ENCODE data around the gene MUCL1.
"Not testable (repeated sequence)": the region's sequence is repeated elsewhere in the genome, so short reads cannot be mapped to it uniquely, and the experiment has no call there.

The MUCL1 gene, protein sequence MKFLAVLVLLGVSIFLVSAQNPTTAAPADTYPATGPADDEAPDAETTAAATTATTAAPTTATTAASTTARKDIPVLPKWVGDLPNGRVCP
- 0 to 0.38 (median 0) reads per million in 18 experiments for total RNA-seq

DNA sequence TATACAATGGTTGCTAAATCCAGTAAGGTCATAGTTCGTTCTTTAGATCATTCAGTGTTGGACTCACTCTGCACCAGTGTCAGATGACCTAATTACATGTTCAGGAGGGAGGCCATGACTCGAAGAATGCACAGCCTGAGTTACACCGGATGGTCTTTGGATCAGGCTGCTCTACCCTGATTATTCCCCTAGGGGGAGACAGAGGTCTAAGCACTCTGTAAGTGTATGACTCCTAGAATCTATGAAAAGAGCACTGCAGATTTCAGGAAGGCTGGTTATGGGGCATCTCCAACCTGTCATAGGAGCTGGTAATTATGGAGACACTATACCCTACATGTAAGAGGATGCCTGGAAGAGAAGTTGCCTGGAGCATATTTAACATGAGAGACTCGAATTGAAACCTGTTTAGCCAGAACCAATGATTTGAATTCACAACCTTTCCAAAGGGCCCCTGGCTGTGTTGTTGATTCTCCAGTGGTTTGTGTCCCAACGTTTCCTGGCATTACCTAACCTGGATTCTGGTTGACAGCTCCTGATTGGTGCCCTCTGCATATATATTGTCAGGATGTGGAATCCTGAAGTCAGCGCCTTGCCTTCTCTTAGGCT is at the start of gene MUCL1:
Gene MUCL1 (plus strand): TSS at position 584 of the 606 bp plus-strand sequence. CDS start 67 bp downstream, outside the sequence.
- DNase-seq = peak; percentile 84 to 87

DNA sequence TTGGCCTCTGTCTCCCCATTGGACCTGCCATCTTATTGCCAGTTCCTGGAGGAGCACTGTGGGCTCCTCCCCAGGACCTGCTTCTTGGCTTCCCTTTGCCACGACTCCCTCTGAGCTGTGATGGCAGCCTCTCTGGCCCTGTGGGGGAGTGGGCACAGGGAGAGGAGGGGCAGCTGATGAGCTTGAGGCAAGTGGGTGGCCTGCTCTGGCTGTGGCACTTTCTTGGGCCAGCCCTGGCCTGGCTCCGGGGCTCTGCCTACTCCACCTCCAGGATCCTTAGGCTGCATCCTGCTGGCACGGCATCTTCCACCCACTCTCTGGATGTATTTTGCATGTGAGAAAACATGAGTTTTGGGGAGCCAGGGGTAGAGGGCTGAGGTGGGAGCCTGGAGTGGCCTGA is 32.6 kb upstream of the MUCL1 start:
- DNase-seq = no peak

DNA sequence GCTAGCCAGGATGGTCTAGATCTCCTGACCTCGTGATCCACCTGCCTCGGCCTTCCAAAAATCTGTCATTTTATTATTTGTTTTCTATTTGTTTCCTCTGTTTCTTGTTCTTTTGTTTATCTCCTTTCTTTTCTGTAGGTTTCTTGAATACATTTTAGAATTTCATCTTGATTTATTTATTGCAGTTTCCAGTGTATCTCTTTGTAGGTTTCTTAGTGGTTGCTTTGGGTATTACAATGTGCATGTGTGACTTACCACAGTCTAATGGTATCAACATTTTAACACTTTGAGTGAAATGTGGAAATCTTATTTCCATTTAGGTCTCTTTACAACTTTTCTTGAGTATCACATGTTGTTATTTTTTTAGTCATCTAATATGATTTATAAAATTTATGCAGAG is 29.9 kb upstream of the MUCL1 start:
- DNase-seq = no peak

DNA sequence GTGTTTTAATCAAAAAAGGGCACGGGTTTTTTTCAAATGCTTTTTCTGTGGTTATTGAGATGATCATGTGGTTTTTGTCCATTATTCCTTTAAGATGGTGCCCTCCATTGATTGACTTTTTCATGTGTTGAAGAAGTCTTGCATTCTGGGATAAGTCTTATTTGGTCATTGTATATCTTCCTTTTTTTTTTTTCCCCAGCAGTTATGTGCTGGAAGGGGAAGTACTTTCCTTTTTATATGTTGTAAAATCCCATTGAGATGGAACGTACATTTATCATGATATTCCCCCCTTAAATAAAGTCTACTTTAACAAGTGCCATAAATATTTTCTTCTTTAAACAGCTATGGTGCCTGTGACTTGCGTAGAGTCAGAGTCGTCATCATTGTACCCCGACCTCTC is 24.8 kb upstream of the MUCL1 start:
- peak in 1 of 2 donors; percentile 28 for DNase-seq

DNA sequence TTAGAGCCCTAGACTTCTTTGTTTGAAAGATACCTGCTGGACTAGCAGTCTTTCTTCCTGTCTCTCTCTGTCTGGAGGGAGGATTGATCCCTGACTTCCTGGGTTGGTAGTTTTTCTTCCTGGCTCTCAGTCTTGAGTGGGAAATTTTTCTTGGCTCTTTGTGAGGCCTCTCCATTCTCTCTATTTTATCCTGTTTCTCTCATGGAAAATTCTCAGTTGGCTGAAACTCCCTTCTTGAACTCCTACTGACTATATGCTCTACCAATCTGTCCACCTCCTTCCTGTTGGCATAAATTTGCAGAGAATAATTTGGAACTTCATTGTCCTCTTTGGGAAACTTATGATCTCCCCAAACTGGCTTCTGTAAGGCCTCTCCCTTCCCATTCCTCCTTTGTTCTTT is 24.1 kb upstream of the MUCL1 start:
- no peak for DNase-seq

DNA sequence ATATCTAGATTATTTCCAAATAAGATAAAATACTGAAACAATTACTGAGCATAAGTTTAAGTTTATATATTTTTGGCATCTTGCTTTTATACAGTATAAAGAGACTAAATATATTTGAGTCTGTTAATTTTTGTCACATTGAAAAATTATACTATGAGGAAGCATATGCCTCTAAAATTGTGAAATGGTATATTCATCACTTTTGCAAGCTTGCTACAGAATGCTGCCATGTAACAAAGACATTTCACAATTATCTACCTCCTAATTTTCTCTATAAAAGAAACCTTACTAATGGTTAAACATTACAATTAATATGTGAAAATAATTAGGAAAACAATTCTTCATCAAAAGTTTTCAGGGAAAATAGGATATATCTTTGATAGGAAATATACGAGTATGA is 22.7 kb upstream of the MUCL1 start:
- peak; percentile 8 to 57 for DNase-seq

DNA sequence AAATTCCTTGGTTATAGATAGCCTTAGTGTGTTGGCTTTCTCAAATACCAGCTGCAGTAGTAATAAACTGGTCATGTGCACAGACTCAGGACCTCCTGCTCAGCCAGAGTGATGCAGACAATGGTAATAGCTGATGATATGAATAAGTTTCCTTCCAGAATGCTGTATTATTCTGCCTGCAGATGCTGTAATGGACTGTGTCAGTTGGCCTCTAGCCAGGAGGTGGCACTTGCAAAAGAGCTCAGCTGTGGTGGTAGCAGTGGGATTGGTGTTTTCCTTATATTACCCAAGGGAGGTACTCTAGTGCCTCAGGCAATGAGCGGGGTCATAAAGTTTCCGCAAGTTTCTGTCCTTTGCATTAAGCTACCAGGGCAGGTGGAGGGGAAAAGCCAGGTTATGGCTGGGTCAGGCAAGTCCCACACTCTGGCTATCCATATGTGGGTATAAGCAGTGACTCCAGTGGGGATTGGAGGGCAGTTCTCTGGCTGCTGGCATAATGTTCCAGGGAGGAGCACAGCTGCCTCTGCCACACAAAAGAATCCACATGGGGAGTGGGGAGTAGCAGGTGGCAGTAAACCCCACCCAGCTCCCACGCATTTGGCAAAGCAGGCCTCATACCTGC is 14.0 kb upstream of the MUCL1 start:
- no peak for DNase-seq

DNA sequence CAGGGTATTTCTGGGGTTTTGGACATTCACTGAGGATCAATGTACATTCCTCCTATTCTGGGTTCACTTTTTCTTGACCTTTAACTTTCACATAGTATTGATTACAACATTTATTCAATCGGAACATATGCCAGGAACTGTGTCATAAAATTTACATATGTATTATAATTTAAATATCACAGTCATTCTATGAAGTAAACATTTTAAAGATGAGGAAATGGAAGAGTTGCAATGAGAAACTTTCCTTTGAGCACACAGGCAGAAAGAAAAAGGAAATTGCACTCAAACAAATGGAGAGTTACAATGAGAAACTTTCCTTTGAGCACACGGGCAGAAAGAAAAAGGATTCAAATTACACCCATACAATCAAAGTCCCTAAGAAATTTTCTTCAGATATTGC is 3.1 kb downstream of the MUCL1 start:
- peak in 1 of 2 donors; percentile 50 for DNase-seq

DNA sequence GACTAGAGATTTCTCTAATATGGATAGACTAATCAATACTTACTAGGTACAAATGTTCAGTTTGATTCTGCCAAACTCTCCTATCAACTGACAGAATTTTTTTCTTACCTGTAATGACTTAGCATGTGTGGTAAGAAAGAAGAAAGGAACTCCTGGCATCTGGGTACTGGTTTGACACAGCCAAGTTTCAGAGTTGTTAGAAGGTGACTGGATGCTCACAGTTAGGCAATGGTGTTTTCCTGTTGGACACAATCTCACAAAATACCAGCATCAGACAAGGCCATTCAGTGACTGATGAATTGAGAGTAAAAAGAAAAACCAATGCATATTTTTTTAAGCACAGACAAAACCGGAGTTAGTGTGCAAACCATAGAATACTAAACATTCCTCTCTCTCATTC is 4.2 kb downstream of the MUCL1 start:
- DNase-seq = no peak

DNA sequence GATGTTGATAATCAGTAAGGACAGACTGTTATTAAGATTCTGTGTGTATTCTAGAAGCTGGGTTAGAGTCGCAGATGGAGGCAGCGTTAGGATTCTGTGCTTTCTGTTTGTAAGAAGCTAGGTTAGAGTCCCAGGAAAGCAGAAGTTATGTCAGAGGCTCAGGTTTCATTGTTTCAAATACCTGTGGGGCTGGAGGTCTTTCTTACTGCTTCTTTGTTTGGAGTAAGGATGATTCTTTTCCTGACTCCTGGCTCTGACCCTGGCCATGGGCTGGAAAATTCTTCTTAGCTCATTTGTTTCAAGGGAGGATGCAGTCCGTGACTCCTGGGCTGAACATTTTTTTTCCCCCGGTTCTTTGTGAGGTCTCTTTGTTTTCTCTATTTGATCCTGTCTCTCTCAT is 5.2 kb downstream of the MUCL1 start:
- DNase-seq = no peak

DNA sequence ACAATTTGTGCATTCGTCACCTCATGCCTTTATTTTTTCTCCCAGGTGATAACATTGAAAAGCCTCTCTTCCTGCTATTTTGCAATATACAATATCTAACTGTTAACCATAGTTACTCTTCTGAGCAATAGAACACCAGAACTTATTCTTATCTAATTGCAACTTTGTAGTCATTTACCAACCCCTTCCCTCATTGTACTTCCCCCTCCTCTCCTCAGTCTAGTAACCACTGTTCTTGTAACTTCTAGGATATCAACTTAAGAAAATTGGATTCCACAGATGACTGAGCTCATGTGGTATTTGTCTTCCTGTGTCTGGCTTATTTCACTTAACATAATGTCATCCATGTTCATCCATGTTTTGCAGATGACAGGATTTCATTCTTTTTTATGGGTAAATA is 7.6 kb downstream of the MUCL1 start:
- no peak for DNase-seq

DNA sequence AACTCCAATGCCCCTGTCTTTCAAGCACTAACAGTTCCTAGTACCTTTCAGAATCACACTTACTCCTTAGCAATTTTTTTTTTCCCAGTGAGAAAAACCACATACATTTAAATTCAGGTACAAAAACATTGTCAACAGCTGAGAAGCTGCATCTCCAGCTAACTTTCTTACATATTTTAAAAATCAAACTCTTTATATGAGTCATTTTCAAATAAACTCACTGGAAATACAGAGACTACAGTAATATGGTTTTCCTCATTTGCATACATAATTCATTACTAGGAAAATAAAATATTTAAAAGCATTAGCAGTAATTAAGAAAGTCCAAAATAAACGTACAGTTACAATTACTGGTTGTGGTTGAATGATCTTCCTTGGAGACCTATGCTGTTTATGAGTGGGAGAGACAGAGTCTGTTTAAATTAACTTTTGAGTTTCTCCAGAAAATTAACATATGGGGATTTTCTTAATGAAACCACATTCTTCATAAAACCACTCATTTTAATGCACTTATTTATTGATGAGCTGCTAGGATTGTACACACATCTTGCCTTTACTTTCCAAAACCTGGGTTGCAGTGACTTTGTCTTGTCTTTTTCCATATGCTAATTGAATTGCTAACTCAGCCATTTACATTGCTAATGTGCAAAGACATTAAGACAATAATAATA is 9.8 kb downstream of the MUCL1 start:
- no peak for DNase-seq

DNA sequence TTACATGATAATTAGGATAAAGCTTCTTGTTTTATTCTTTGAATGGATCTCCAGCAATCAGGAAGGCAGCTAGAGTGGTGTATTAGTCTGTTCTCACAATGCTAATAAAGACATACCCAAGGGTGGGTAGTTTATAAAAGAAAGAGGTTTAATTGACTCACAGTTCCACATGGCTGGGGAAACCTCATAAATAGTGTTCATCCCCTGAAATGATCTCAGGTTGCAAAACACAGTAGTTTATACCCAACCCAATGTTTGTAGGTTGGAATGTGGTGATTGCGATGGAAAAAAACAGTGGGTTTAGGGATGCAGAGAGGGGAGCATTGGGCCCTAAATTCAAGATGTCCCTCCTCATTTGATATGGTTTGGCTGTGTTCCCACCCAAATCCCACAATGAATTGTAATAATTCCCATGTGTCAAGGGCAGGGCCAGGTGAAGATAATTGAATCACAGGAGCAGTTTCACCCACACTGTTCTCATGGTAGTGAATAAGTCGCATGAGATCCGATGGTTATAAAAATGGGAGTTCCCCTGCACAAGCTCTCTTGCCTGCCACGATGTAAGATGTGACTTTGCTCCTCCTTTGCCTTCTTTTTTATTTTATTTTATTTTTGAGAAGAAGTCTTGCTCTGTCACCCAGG is 11.5 kb downstream of the MUCL1 start:
- DNase-seq = no peak

DNA sequence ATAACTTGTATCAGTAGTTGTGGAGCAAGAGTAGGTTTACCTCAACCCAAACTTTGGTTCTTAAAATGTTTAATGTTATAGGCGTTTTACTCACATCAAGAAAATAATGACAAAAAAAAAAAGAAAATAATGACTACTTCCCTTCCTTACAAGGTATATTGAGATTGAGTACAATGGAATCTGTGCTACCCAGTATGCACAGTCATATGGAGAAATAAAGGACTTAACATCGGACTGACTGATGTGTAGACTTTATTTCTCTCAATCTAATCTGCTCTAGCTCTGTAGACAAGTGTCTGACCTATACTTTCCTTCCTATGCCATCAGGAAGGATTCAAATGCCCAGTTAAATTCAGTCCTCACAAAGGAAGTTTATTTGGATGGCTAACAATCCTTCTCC is 14.4 kb downstream of the MUCL1 start:
- DNase-seq = no peak

DNA sequence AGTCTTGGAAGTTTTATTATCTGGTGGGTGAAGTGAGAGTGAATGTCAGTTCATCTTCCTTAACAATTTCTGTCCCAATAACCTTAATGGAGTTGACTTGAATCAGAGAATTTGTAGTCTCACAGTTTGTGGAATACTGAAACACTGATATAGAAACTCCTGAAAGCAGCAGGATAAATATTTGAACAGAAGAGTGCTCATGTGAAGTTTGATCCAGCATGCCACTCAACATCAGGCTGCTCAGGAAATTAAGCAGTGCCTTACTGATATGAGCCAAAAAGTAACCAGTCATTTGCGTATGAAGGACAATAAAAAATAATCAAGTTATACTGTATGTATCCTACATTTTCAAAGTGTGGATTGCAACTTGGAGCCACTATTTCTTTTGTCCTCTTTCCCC is 15.7 kb downstream of the MUCL1 start:
- no peak for DNase-seq

DNA sequence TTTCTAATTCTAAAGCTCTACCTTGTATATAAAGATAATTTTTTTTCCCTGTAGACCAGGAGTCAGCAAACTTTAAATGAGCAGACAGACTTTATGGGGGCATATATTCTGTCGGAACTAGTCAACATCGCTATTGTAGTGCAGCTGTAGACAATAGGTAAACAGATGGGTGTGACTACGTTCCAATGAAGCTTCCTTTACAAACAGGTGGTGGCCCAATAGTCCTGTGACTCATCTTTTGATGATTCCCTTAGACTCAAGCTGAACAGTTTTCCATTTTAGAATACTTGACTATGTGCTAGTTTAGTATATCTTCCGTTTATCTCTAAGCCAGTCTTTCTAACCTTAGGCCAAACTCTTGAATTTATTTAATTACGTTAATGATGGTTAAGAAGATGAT is 16.3 kb downstream of the MUCL1 start:
- no peak for DNase-seq

DNA sequence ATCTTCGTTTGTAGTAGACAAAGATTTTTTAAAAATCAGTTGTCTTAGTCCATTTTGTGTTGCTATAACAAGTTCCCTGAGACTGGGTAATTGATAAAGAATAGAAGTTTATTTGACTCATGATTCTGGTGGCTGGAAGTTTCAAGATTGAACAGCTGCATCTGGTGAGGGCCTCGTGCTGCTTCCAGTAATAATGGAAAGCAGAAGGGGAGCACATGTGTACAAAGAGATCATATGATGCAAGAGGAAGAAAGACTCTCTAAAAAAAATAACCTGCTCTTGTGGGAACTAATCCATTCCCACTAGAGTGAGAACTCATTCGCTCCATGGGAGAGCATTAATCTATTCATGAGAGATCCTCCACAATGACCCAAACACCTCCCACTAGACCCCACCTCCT is 24.8 kb downstream of the MUCL1 start:
- DNase-seq = peak; percentile 29 to 50

DNA sequence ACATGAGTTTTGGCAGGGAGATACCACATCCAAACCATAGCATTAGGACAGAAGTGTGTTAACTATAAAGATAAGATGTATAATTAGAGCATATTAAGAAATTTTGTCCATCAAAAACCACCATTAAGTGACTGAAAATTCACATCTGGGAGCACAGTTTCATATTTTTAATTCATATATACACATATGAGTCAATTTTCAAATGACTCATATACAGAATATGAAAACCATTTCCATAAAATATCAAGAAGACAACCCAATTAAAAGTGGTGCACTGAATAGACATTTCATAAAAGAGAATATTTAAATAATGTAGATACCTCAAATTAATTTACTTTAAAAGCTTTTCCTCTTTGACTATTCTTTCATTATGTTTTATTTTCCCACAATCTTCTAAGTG is 25.3 kb downstream of the MUCL1 start:
- no peak for DNase-seq

DNA sequence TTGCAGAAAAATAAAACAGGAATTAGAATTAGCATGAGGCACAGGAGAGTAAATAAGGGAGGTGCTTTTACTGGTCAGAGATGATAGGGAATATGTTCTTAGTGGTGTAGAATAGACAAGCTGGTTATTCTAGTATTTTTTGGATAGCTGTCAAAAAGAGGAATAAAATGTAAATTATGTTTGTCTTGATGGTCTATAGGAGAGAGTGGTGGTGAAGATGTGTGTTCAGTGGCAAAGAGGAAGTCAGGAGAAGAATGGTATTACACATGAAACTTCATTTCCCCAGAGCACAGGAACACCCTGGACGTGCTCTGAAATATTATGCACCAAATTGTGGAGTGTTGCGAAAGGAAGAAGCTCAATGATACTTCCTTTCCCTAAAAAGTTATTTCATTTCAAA is 27.8 kb downstream of the MUCL1 start:
- peak; percentile 70 to 88 for DNase-seq

DNA sequence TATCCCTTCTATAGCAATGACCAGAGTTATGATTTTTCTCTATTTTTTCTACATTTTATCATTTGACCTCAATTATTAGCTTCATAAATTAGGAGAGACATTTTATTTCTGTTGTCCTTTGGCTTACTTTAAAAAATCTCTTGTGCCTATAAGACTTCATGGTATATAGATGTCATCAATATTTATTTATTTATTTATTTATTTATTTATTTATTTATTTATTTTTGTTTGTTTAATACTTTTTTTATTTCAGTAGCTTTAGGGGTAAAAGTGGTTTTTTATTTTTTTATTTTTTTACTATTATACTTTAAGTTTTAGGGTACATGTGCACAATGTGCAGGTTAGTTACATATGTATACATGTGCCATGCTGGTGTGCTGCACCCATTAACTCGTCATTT is 28.3 kb downstream of the MUCL1 start:
- not testable (repeated sequence) for DNase-seq

DNA sequence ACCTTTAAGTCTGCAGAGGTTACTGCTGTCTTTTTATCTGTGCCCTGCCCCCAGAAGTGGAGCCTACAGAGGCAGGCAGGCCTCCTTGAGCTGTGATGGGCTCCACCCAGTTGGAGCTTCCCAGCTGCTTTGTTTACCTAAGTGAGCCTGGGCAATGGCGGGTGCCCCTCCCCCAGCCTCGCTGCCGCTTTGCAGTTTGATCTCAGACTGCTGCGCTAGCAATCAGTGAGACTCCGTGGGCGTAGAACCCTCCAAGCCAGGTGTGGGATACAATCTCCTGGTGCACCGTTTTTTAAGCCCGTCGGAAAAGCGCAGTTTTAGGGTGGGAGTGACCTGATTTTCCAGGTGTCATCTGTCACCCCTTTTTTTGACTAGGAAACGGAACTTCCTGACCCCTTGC is 34.1 kb downstream of the MUCL1 start:
- not testable (repeated sequence) for DNase-seq

DNA sequence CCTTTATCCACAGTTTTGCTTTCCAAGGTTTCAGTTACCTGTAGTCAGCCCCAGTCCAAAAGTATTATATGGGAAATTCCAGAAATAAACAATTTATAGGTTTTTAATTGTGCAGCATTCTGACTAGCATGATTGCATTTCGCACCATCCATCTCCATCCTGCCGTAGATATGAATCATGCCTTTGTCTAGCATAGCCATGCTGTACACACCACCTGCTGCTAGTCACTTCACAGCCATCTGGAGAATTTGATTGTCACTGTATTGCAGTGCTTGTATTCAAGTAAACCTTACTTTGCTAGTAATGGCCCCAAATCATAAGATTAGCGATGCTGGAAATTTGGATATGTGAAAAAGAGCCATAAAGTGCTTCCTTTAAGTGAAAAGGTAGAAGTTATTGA is 36.0 kb downstream of the MUCL1 start:
- DNase-seq = no peak

DNA sequence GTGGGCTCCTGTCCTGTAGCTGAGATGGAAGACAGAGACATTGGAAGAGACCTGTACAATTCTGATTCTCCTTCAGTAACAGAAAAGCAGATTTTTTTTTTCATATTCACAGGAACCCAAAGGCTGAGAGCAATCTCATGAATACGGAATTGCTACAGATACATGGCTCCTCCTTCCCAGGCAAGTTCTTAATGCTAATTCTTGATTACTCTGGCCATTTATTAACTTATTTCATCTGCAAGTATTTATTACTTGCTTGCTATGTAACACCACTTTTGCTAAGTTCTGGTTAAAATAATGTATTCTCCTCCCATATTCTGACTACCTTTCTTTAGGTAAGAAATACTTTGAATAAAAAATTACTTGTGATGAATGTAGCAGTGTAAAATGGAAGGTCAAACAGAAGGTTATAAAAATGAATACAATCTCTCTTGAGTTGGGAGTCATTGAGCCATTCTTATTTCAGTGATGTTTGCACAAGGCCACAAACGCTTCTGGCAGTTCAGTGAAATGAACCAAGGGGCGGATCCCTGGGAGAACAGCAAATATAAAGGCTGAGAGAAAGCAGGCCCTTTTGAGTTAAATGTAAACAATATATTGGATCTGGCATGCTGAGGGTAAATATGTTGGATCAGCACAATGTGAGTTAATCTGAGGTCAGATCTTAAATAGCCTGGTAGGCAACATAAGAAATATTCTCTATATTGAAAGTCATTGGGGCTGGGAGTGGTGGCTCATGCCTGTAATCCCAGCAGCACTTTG is 37.6 kb downstream of the MUCL1 start:
- no peak for DNase-seq

Measured in inflammatory macrophage (primary cell).